ENCODE data around the gene SDHAF1.
A peak's percentile ranks its signal among the peaks of the same experiment; 100 is the strongest.

SDHAF1 gene

DNA sequence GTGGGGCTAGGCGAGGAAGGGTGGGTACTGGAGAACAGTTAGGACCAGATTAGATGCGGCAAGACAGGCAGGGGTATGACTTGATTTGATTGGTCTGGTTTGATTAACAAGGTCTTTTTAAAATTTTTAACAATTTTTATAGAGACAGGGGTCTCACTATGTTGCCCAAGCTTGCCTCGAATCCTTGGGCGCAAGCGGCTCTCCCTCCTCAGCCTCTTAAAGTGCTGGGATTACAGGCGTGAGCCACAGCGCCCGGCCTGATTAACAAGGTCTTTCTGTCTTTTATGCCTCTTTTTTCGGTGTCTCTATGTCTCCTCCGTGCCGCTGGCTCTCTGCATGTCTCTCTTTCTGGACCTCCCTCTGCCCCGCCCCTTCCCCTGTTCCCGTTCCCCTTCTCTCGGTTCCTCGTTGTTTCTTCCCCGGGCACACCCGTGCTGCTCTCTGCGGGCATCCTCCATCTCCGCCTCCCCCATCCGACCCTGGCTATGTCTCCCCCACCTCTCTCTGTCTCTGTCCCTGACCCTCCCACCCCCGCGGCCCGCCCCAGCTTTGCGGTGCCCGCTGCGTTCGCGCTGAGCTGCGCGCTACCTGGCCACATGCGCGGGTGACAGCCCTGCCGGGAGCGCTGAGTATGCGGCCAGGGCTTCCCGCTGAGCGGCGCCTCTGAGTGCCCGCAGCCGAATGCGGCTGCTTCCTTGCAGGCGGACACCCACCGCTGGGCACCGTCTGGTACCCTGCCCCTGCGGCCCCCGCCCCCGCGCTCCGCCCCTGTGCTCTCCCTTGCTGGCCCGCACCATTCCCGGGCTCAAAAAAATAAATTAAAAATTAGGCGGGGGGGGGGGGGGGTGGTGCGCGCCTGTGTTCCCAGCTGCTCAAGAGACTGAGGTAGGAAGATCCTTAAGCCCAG lies 8.1 kb upstream of the SDHAF1 start:
- DNase-seq (ENCODE audit: low read depth in 2 of 2), result no peak

DNA sequence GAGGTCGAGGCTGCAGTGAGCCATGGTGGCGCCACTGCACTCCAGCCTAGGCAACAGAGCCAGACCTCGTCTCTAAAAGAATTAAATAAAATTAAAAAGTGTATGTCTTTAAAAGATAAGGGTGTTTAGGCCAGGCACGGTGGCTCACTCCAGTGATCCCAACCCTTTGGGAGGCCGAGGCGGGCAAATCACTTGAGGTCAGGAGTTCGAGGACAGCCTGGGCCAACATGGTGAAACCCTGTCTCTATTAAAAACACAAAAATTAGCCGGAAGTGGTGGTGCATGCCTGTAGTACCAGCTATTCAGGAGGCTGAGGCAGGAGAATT lies 7.5 kb upstream of the SDHAF1 start:
- DNase-seq (ENCODE audit: low read depth in 2 of 2), result no peak

DNA sequence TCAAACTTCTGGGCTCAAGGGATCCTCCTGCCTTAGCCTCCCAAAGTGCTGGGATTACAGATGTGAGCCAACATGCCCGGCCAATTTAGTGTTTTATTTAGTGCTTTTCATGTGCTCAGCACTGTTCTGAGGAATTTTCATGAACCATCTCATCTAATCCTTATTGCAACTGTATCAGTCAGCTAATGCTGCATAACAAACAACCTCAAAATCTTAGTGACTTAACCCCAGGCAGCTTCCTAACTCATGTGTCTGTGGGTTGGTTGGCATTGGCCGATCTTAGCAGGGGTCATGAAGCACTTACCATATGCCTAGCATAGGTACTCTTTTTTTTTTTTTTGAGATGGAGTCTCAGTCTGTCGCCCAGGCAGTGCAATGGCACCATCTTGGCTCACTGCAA lies 6.2 kb upstream of the SDHAF1 start:
- no peak for DNase-seq (ENCODE audit: low read depth in 2 of 2)

DNA sequence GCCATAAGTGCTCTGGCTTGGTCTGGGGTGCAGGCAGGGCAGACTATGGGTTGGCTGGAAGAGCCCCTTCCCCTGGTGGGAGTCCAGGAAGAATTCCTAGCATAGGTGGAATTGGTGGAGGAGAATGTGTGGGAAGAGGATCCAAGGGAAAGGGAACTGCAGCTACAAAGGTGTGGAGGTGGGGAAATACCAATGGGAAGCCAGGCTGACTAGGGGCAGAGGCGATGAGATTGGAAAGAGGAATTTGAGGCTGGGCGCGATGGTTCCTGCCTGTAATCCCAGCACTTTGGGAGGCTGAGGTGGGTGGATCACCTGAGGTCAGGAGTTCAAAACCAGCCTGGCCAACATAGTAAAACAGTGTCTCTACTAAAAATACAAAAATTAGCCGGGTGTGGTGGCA lies 4.8 kb upstream of the SDHAF1 start:
- DNase-seq (ENCODE audit: low read depth in 2 of 2), result no peak

DNA sequence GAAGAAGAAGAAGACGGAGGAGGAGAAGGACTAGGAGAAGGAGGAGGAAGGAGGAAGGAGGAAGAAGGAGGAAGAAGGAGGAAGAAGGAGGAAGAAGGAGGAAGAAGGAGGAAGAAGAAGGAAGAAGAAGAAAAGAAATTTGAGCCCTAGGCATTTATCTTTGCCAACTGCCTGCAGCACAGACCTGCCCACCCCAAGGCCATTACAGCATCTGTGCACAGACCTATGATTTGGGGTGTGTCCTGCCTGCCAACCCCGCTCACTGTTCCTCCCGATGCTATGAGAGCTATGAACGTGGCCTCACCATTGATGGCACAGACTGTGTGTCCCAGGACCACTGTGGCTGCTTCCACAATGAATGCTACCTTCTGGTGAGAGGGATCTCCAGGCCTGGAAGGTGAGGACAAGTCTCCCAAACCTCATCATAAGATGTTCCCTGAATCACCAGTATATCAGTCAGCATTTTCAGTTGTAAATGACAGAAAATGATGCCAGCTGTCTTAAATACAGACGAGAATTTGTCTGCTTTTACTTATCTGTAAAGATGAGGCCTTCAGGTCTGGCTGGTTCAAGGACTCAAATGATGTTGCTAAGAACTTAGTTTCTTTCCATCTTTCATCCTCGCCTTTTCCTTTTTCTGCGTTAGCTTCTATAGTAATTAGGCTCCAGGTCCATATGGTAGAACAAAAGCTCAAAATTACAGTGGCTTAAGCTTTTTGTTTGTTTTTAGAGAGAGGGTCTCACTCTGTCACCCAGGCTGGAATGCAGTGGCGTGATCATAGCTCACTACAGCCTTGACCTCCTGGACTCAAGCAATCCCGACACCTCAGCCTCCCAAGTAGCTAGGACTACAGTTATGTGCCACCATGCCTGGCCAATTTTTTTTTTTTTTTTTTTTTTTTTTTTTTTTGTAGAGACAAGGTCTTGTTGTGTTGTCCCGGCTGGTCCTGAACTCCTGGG lies 3.9 kb upstream of the SDHAF1 start:
- DNase-seq (ENCODE audit: low read depth in 2 of 2), result no peak

DNA sequence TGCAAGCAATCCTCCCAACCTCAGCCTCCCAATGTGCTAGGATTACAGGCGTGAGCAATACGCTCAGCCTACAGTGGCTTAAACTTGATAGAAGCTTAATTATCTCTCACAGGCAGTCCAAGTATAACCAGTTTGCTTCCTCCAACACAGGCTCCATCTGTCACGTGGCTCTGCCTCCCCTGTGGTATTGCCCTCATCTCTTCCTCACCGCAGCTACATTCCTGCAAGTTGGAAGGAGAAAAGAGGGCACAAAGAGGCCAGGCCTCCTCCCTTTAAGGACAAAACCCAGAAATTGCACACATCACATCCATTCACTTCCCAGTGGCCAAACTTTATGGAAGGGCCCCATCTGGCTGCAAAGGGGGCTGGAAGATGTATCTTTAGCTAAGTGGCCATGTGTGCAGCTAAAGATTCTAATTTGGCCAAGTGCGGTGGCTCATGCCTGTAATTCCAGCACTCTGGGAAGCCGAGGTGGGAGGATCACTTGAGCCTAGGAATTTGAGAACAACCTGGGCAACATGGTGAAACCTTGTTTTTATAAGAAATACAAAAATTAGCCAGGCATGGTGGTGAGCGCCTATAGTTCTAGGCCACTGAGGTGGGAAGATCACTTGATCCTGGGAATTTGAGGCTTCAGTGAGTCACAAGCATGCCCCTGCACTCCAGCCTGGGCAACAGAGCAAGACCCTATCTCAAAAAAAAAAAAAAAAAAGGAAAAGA lies 3.1 kb upstream of the SDHAF1 start:
- DNase-seq (ENCODE audit: low read depth in 2 of 2), result no peak

DNA sequence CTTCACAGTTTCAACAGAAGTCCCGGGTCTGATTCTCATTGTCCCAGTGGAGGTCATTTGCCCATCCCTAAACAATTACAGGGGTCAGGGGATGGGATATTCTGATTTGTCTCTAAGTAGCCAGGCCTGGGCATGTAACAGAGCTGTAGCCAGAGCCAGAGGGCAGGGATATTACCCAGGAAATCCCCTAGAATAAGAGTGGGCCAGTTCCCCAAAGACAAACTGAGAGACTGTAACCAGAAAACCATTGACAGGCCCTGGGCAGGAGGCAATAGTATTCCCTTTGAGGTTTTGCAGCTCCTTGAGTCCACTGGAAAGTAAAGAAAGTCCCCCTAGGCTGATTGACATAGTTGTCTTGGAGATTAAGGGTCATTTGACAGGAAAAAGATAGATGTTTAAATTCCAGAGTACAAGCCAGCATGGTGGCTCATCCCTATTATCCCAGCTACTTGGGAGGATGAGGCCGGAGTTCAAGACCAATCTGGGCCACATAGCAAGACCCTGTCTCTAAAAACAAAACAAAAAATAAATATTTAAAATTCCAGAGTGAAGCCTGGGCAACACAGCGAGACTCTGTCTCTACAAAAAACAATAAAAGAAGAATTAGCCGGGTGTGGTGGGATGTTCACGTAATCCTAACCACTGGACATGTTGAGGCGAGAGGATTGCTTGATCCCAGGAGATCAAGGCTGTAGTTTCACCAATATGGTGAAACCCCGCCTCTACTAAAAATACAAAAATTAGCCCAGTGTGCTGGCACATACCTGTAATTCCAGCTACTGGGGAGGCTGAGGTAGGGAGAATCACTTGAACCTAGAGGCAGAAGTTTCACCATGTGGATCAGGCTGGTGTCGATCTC lies 1.9 kb upstream of the SDHAF1 start:
- no peak for DNase-seq (ENCODE audit: low read depth in 2 of 2)

DNA sequence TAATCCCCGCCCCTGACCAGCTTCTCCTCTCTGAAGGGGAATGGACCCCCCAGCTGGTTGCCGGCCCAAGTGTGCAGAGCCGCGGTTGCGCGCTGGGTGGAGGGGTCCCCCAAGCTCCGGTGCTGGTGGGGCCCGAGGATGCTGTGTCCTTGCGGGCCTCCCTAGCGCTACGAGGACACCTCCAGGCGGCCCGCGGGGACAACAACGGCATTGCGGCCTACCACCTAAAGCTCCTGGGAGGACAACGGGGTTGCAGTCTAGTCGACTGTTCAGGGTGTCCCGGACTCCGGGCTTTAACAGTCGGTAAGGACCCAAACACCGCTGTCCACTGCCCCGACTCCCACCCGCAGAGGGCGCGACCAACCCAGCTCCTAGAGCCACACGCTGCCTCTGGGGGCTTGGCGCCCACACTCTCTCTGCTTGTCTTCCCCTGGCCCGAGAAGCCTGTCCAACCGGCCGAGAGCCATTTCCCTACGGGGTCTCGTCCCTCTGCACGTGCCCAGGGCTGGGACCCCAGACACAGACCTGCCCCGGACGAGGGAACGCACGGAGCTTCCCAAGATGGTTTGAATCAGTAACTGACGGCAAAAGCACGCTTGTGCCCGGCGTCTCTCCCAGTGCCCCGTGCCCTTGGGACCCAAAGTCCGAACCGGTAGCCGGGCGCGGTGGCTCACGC lies 927 bp upstream of the SDHAF1 start:
- no peak for DNase-seq (ENCODE audit: low read depth in 2 of 2)

DNA sequence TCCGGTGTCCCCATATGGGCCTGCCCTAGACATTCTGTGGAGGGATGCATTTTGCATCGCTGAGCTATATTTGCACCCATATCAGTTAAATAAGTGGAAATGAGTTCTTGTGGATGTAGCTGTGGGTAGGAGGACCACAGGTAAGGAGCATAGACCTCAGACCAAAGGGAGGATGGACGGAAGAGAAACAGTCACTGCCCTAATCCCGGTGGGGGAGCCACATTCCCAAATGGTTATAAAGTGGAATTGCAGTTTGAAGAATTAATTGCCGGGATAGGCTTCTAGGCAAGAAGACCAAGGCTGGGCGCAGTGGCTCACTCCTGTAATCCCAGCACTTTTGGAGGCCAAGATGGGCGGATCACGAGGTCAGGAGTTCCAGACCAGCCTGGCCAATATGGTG lies 1.8 kb downstream of the SDHAF1 start:
- DNase-seq (ENCODE audit: low read depth in 2 of 2), result no peak

DNA sequence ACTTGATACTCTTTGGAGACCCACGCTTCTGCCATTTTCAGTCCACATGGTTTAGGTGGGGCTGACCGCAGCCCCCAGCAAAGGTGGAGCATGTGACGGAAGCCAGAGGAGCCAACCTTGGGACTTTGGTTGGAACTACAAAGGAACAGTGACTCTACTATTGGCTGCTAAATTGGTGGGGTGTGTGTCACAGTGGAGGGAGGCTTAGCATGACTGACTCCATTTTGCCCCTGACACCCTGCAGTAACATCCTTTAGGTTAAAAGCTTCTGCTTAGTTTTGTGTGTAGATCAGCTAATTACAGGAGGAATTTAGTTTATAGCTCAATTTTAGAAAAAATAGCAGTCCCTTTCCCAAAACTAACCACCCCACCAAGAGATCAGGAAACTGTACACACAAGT lies 6.6 kb downstream of the SDHAF1 start:
- DNase-seq (ENCODE audit: low read depth in 2 of 2), result no peak

DNA sequence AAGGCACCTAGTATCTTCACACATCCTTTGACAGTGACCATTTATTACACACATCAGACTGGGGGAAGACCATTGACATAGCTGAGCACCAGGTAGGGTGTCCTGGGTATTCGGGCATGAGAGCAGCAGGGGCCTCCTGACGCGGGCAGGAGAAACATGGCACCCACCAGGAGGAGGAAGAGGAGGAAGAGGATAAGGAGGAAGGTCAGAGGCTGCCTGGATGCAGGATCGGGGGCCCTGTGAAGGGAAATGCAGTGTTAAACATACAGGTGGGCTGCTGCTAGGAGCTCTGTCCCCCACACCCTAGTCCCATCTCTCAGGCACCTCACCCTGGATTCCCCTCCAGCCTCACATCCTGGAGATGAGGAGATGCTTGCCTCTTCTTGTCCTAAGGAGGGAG lies 8.3 kb downstream of the SDHAF1 start:
- no peak for DNase-seq (ENCODE audit: low read depth in 2 of 2)

DNA sequence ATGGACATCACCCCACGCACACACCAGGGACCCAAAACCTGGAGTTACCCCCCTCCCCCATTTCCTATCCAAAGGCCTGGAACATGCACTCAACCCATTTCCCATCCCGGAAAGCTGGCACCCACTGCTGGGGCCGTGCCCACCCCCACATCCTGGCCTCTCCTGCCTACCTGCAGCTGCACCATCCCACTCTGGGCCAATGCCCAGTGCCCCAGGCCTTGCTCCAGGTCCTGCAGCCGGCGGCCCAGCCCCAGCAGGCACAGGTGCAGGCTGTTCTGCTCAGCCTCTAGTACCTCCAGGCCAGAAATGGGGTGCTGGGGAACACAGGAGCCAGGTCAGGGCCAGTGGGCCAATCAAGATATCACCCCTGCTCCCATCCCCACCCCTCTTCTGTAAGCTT lies 12.0 kb downstream of the SDHAF1 start:
- no peak for DNase-seq (ENCODE audit: low read depth in 2 of 2)

DNA sequence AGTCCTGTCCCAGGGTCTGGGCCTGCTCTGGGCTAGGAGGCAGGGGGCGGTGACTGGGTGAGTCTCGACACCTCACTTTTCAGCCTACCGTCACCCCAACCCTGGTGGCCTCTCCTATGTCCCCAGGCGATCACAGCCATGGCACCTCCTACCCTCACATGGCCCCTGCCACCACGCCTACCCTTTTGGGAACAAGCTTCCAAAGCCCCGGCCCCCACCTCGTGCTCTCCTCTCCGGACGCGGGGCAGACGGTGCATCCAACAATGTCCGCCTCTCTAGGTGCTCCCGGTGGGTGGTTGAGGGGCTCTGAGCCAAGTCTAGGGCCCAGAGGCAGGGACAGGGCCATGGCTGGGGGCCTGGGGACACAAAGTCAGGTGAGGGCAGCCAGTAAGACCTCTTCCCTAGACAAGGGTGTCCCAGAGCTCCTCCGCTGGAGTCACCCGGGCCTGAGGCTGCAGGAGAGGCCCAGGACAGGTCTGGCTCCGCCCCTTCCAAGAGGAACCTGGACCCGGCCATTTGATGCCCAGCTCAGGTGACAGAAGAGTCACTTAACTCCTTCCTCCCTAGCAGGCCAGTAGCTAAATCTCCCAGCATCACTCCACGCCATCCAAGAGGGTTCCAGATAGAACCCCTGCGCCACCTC lies 13.5 kb downstream of the SDHAF1 start, which contains the start of gene SYNE4:
Gene SYNE4, minus strand, starts transcription at position 478 of the 643 bp plus-strand sequence. Its CDS starts 132 bp downstream, at position 346.
- DNase-seq (ENCODE audit: low read depth in 2 of 2), result no peak

DNA sequence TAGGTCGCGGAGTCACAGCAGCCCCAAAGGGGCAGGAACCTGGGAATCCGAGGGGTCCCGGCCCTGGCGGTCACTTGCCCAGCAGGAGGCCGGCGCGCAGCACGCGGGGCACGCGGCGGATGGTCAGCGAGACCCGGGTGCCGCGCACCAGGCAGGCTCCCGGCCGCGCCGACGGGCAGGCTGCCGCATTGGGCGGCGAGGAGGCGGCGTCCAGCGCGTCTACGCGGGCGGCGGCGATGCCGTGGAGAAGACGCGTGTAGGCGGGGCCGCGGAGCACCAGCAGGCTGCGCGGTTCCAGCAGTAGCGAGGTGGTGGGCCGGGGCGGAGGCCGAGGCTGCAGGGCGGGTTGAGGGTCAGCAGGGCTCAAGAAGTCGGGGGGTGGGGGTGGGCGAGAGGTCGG lies 14.2 kb downstream of the SDHAF1 start:
- DNase-seq (ENCODE audit: low read depth in 2 of 2), result peak in 1 of 2 donors; percentile 32

DNA sequence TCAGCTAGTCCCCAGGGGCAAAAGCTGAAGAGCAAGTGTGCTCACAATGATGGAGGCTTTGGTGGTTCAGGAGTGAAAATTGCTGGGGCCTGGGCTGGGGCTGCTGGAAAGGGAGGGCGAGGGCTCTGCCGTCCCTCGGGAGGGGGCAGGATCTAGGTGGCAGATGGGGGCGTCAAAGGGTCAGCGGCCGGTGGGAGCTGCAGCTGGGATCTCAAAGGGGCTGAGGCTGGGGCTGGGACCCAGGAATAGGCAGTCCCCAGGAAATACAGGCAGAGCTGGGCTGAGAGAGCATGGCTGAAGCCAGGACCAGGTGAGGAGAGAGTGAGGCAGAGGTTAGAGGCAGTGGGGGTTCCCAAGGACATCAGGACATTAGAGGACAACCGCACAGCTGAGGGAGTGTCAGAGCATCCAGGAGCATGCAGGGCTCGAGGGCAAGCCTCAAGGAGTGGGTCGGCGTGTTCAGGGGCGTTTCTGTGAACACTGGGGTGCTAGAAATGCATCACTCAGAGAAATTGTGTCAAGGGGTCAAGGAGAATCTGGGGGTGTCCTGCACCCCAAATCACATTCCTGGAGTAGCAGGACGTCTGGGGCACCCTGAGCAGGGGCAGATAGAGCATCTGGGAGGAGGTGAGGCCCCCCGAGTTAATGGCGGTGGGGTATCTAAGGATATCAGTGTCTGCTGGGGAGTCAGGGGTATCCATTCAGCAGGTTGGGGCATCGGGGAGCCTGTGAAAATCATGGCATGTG lies 14.8 kb downstream of the SDHAF1 start:
- DNase-seq (ENCODE audit: low read depth in 2 of 2), result no peak

DNA sequence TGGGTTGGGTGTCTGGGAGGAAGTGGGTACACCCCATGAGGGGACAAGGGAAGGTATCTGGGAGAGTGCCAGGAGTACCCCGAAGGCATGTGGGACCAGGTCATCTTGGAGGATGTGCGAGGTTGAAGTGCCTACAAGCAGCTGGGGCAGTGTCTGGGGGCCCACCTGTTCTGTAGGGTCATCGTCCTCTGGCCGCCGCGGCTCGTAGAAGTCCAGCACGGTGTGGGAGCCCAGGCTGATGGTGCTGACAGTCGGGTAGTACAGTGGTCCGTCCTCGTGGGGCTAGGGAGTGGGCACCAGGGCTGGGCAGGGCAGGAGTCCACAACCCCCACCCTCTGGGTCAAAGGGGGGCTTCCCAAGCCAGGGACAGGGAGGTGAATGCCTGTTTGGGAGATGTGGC lies 15.4 kb downstream of the SDHAF1 start:
- DNase-seq (ENCODE audit: low read depth in 2 of 2), result no peak

DNA sequence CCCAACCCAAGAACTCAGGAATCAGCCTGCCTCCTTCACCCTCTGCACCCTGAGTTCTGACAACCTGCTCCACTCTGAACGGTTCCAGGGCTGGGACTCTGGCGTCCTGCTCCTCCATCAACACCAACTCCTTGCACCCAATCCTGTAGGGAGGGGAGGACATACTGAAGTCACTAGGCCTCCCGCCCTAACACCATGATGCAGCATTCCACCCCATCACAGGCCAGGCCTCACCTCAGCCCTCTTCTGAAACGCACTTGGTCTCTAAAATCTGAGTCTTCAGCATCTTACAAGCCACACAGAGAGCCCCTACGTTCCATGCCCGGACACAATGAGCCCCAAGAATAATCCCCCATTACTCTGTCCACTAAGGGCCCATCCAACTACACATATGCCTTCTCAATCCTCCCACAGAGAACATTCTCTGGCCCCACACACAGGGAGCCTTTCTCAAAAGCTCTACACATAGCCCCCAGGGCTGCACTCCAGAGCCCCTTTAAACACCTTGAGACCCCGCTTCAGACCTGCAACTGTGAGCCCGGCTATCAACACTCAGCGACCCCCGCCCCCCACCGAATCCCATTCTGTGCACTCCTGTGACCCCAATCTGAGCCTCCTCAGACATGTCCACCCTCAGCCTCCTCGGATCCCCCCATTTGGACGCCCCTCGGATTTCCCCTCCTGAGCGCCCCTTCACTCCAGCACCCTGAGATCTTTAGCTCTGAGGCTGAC lies 18.5 kb downstream of the SDHAF1 start:
- DNase-seq (ENCODE audit: low read depth in 2 of 2), result no peak
